Neural progenitor cell (in vitro differentiated cells): ENCODE results near the gene VPS51. TPM values are rescaled to one million over a fixed set of nuclear protein-coding genes. Genes with fewer than 3 reads are reported as not detected.

Source experiments
- DNase-seq: peaks from one replicate; pipeline ENCODE4 v3.0.0-alpha.2; 2016; ENCODE audit warnings: low spot score
- H2AFZ ChIP-seq: fragments of 200-600 bp; sonication (generic); replicated peaks from 2 replicates; pipeline ENCODE4 v1.6.1; 2016; ENCODE audit warnings: antibody characterized with exemption
- H3F3A ChIP-seq: fragments of 200-600 bp; sonication (generic); 2 replicates; pipeline ENCODE4 v1.6.1; 2016; ENCODE audit warnings: antibody characterized with exemption, low read depth
- H3K27ac ChIP-seq: fragments of 200-600 bp; sonication (generic); 2 replicates; pipeline ENCODE4 v1.5.1; 2016; ENCODE audit warnings: mild to moderate bottlenecking
- H3K27me3 ChIP-seq: fragments of 200-600 bp; sonication (generic); 2 replicates; pipeline ENCODE4 v1.6.1; 2016; ENCODE audit warnings: mild to moderate bottlenecking, moderate library complexity
- H3K36me3 ChIP-seq: fragments of 200-600 bp; sonication (generic); 2 replicates; pipeline ENCODE4 v1.5.1; 2016
- H3K4me1 ChIP-seq: fragments of 200-600 bp; sonication (generic); 2 replicates; pipeline ENCODE4 v1.6.1; 2016; ENCODE audit warnings: mixed run types
- H3K4me2 ChIP-seq: fragments of 200-600 bp; sonication (generic); 2 replicates; pipeline ENCODE4 v1.6.1; 2016
- H3K4me3 ChIP-seq: fragments of 200-600 bp; sonication (generic); 2 replicates; pipeline ENCODE4 v1.5.1; 2016
- H3K79me2 ChIP-seq: fragments of 200-600 bp; sonication (generic); 2 replicates; pipeline ENCODE4 v1.6.1; 2016; ENCODE audit warnings: low read depth
- H3K9ac ChIP-seq: fragments of 200-600 bp; sonication (generic); 2 replicates; pipeline ENCODE4 v1.6.1; 2016
- H3K9me3 ChIP-seq: fragments of 200-600 bp; sonication (generic); 2 replicates; pipeline ENCODE4 v1.5.1; 2016; ENCODE audit warnings: low read depth
- H4K20me1 ChIP-seq: fragments of 200-600 bp; sonication (generic); 2 replicates; pipeline ENCODE4 v1.6.1; 2016; ENCODE audit warnings: low read depth
- H3K27ac Mint-ChIP-seq: 3 replicates; pipeline ENCODE4 v1.8.0; 2021; ENCODE audit warnings: mixed read lengths
- H3K27me3 Mint-ChIP-seq: 2 replicates; pipeline ENCODE4 v1.8.0; 2022; ENCODE audit warnings: low read depth, mild to moderate bottlenecking, inconsistent platforms, moderate library complexity, mixed read lengths; ENCODE audit not compliant: insufficient read depth
- H3K36me3 Mint-ChIP-seq: 3 replicates; pipeline ENCODE4 v1.8.0; 2021; ENCODE audit warnings: mixed read lengths
- H3K4me1 Mint-ChIP-seq: 3 replicates; pipeline ENCODE4 v1.8.0; 2021; ENCODE audit warnings: mixed read lengths
- H3K4me3 Mint-ChIP-seq: 3 replicates; pipeline ENCODE4 v1.8.0; 2021; ENCODE audit warnings: mild to moderate bottlenecking, moderate library complexity, mixed read lengths
- H3K9me3 Mint-ChIP-seq: 3 replicates; pipeline ENCODE4 v1.8.0; 2020; ENCODE audit warnings: mixed read lengths
- CTCF ChIP-seq: fragments of 200-600 bp; sonication (generic); IDR thresholded peaks from 2 replicates; pipeline ENCODE4 v1.5.1; 2017; ENCODE audit warnings: antibody characterized with exemption, mild to moderate bottlenecking
- EZH2 ChIP-seq: fragments of 200-600 bp; sonication (generic); IDR thresholded peaks from 2 replicates; pipeline ENCODE4 v1.6.1; 2017; ENCODE audit warnings: antibody characterized with exemption, mild to moderate bottlenecking, moderate library complexity
- EZH2phosphoT487 ChIP-seq: fragments of 200-600 bp; sonication (generic); IDR thresholded peaks from 2 replicates; pipeline ENCODE4 v1.6.1; 2017; ENCODE audit warnings: antibody characterized with exemption
- total RNA-seq: library from RNA; depleted of rRNA; stranded (reverse); fragments of >200 nt; gene quantifications from 2 replicates; pipeline ENCODE4 v1.2.3, GENCODE V29; 2015; ENCODE audit warnings: low replicate concordance

Gene VPS51
- total RNA-seq, 1 donor from 2014 or later, result 80.4 TPM

DNA sequence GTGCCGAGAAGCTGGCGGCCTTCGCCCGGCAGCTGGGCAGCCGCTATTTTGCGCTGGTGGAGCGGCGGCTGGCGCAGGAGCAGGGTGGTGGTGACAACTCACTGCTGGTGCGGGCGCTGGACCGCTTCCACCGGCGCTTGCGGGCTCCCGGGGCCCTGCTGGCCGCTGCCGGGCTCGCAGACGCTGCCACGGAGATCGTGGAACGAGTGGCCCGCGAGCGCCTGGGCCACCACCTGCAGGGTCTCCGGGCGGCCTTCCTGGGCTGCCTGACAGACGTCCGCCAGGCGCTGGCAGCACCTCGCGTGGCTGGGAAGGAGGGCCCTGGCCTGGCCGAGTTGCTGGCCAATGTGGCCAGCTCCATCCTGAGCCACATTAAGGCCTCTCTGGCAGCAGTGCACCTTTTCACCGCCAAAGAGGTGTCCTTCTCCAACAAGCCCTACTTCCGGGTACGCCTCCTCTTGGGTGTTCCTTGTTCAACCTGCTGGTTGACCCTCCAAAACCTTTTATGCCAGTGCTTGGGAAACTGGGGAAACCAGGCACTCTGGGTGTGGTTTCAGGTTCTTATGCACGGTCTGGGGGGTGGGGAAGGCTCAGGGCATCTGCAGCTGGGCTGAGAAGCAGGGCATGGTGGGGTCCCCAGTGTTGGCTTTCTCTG, 12.6 kb downstream of the VPS51 start:
- no peaks in the 10 kb centered on the region for H3K36me3 ChIP-seq
- DNase-seq, result no peak
- no peaks in the 10 kb centered on the region for H3K9me3 Mint-ChIP-seq

DNA sequence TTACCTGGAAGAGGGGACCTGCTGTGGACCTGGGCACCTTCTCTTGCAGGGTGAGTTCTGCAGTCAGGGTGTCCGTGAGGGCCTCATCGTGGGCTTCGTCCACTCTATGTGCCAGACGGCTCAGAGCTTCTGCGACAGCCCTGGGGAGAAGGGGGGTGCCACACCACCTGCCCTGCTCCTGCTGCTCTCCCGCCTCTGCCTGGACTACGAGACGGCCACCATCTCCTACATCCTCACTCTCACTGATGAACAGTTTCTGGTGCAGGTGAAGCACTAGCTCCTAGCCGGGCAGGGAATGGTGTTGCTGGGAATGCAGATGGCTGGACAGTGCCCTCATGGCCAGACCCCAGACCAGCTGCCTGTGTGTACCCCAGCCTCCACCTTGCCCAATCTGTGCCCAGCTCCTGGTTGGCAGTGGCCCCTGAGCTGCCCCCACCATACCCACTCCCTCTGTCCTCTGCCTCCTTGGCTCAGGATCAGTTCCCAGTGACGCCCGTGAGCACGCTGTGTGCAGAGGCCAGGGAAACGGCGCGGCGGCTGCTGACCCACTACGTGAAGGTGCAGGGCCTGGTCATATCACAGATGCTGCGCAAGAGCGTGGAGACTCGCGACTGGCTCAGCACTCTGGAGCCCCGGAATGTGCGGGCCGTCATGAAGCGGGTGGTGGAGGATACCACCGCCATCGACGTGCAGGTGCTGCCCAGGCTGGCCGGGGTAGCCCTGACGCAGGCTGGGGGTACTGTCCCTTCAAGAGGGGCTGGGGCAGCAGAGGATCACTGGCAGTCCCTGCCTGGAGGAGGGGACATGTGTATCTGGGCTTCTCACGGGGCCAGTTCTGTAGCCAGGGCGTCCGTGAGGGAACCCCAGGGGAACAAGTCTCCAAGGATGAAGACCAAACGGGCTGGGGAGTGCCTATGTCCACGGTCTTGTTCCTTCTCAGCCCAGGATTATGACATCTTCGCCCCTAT, 13.5 kb downstream of the VPS51 start:
- Histone ChIP-seq H4K20me1 (peaks cover 28% of the 10 kb centered on the region), H3K36me3 (no peaks in the 10 kb centered on the region), H3K79me2 (peaks cover 33% of the 10 kb centered on the region), H3K27ac (no peak overlapping the region), H2AFZ (no peak overlapping the region), H3K9ac (no peak overlapping the region), H3K4me3 (no peak overlapping the region), H3F3A (peaks cover 32% of the 10 kb centered on the region), H3K4me2 (no peak overlapping the region), H3K4me1 (peaks cover 9% of the 10 kb centered on the region), H3K27me3 (no peaks in the 10 kb centered on the region), H3K9me3 (no peaks in the 10 kb centered on the region)
- Mint-ChIP-seq H3K36me3 (peaks cover 7% of the 10 kb centered on the region), H3K9me3 (no peaks in the 10 kb centered on the region), H3K27me3 (peaks cover 11% of the 10 kb centered on the region), H3K4me1 (peaks cover 26% of the 10 kb centered on the region), H3K4me3 (no peak overlapping the region), H3K27ac (no peak overlapping the region)
- TF ChIP-seq EZH2 (no peak), EZH2phosphoT487 (no peak), CTCF (no peak)
- no peak for DNase-seq

More for the DNA sequence above, 12.6 kb downstream of the VPS51 start:
- peaks cover 28% of the 10 kb centered on the region for H3F3A ChIP-seq
- H3K36me3 Mint-ChIP-seq, result peaks cover 2% of the 10 kb centered on the region
- peaks cover 11% of the 10 kb centered on the region for H3K27me3 Mint-ChIP-seq
- no peak overlapping the region for H3K27ac Mint-ChIP-seq
- peaks cover 34% of the 10 kb centered on the region for H3K79me2 ChIP-seq
- H3K4me1 ChIP-seq, result peaks cover 9% of the 10 kb centered on the region
- H3K27me3 ChIP-seq, result no peaks in the 10 kb centered on the region
- H3K4me3 ChIP-seq, result no peak overlapping the region
- no peaks in the 10 kb centered on the region for H3K9me3 ChIP-seq
- H3K4me2 ChIP-seq, result no peak overlapping the region
- H3K9ac ChIP-seq, result no peak overlapping the region
- no peak overlapping the region for H3K4me3 Mint-ChIP-seq
- H4K20me1 ChIP-seq, result peaks cover 19% of the 10 kb centered on the region
- no peak for TF ChIP-seq EZH2
- TF ChIP-seq CTCF, result no peak
- TF ChIP-seq EZH2phosphoT487, result no peak
- no peak overlapping the region for H2AFZ ChIP-seq
- H3K4me1 Mint-ChIP-seq, result peaks cover 22% of the 10 kb centered on the region
- no peak overlapping the region for H3K27ac ChIP-seq

DNA sequence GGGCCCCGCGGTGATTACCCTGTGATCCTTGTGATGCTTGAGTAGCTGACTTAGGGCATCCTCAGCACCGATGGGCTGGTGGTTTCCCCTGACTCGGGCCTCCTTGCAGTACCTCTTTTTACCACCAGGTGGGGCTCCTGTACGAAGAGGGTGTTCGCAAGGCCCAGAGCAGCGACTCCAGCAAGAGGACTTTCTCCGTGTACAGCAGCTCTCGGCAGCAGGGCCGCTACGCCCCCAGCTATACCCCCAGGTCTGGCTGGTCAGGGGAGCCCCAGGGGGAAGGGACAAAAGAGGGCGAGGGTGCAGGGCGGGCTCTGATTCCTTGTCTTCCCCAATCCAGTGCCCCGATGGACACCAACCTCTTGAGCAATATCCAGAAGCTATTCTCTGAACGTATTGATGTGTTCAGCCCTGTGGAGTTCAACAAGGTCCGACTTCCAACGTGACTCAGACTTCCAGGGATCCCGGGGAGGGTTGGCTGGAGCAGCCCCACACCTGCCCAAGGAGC, 14.4 kb downstream of the VPS51 start:
- Histone ChIP-seq H2AFZ (no peak overlapping the region), H3K4me2 (peak overlapping the region; percentile 34), H3K36me3 (no peaks in the 10 kb centered on the region), H3K9ac (no peak overlapping the region), H3K79me2 (peaks cover 28% of the 10 kb centered on the region), H3K27me3 (no peaks in the 10 kb centered on the region), H3K27ac (no peak overlapping the region), H3F3A (peaks cover 32% of the 10 kb centered on the region), H3K9me3 (no peaks in the 10 kb centered on the region), H3K4me3 (no peak overlapping the region), H4K20me1 (peaks cover 28% of the 10 kb centered on the region), H3K4me1 (peaks cover 9% of the 10 kb centered on the region)
- Mint-ChIP-seq H3K27ac (no peak overlapping the region), H3K36me3 (peaks cover 5% of the 10 kb centered on the region), H3K4me1 (peaks cover 29% of the 10 kb centered on the region), H3K9me3 (no peaks in the 10 kb centered on the region), H3K4me3 (peak overlapping the region; percentile 97), H3K27me3 (peaks cover 9% of the 10 kb centered on the region)
- TF ChIP-seq EZH2 (no peak), CTCF (peak; percentile 91)
- peak; percentile 90 for DNase-seq
